Prostate gland (tissue), 2 donors: ENCODE data around the gene PDCD4.

Source experiments
- CTCF ChIP-seq, 4 experiments: fragments of 200-600 bp in 2 of 4; fragments of 450-650 bp in 2 of 4; sonication (generic) in 2 of 4; IDR thresholded peaks; 1 replicate in 3 of 4; 2 replicates in 1 of 4; pipeline ENCODE4 v1.5.1; 2016 to 2019; ENCODE audit warnings: antibody characterized with exemption in 4 of 4, mild to moderate bottlenecking in 2 of 4, moderate library complexity in 2 of 4
- POLR2AphosphoS5 ChIP-seq: sonication (generic); formaldehyde crosslinking; IDR thresholded peaks from one replicate; pipeline ENCODE4 v1.6.1; 2017; ENCODE audit warnings: antibody characterized with exemption

DNA sequence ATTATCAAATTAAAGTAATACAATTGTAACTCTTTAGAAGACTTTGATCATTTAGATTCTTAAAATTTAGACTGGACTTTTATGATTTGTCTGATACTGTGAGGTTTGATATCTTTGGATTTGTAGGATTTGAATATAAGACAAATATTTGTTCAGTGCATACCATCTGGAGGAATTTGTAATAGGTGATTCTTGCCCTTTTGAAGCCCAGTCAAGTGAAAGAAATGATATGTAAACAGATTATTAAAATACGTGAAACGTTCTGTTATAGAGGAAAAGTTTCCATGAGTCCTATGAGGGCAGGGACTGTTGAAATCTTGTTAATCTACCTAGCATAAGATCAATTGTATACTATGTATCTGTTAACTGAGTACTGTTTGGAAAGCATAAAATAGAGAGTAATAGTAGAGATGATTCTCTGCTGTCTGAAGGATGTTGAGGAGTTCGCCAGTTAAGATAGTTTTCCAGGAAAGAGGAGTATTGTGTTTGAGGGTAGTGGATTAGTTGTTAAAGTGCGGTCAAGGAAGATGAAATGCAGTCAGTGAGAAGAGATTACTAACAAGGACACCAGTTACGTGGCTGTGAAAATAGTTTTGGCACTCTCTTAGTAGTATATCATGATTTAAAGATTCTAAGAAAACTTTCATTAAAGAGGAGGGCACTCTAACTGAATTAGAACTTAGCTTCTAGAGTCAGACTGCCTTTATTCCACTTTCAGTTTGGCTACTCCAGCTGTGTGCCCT lies 14.4 kb downstream of the PDCD4 start:
- TF ChIP-seq CTCF (IDR thresholded peaks at IDR 0.05), result no peak
- TF ChIP-seq POLR2AphosphoS5, result no peak
